Spleen (tissue), 11 donors: ENCODE data around the gene SPTBN5. TPM values are rescaled to one million over a fixed set of nuclear protein-coding genes. Genes with fewer than 3 reads are reported as not detected.
A peak's percentile ranks its signal among the peaks of the same experiment; 100 is the strongest.

Experiments used
- DNase-seq: peaks from one replicate; pipeline ENCODE4 v3.0.0-alpha.2; 2020
- H3K27ac ChIP-seq, 8 donors: fragments of 200-600 bp; sonication (generic) in 7 of 8; 1 replicate in 4 of 8; 2 replicates in 4 of 8; pipeline versions ENCODE4 v1.5.0 to v1.8.0; 2016 to 2021; ENCODE audit warnings: inconsistent platforms in 4 of 8, mild to moderate bottlenecking in 4 of 8, moderate library complexity in 1 of 8
- H3K27me3 ChIP-seq, 7 donors: fragments of 200-600 bp; sonication (generic) in 6 of 7; replicated peaks in 1 of 7; 1 replicate in 4 of 7; 2 replicates in 3 of 7; pipeline versions ENCODE4 v1.5.0 to v1.8.0; 2016 to 2021; ENCODE audit warnings: inconsistent platforms in 3 of 7, mild to moderate bottlenecking in 1 of 7
- H3K36me3 ChIP-seq, 6 donors: fragments of 200-600 bp; sonication (generic) in 5 of 6; 1 replicate in 4 of 6; 2 replicates in 2 of 6; pipeline versions ENCODE4 v1.5.0 to v1.8.0; 2016 to 2021; ENCODE audit warnings: inconsistent platforms in 2 of 6
- H3K4me1 ChIP-seq, 6 donors: fragments of 200-600 bp; sonication (generic) in 5 of 6; 1 replicate in 3 of 6; 2 replicates in 3 of 6; pipeline versions ENCODE4 v1.5.0 to v1.8.0; 2016 to 2021; ENCODE audit warnings: inconsistent platforms in 3 of 6
- H3K4me3 ChIP-seq, 8 donors: fragments of 200-600 bp; sonication (generic) in 7 of 8; 1 replicate in 4 of 8; 2 replicates in 4 of 8; pipeline versions ENCODE4 v1.5.0 to v1.8.0; 2016 to 2021; ENCODE audit warnings: inconsistent platforms in 4 of 8, mild to moderate bottlenecking in 4 of 8, moderate library complexity in 2 of 8
- H3K9me3 ChIP-seq, 8 donors: fragments of 200-600 bp; sonication (generic) in 7 of 8; 1 replicate in 4 of 8; 2 replicates in 4 of 8; pipeline versions ENCODE4 v1.5.0 to v1.8.0; 2016 to 2021; ENCODE audit warnings: inconsistent platforms in 4 of 8
- POLR2A ChIP-seq, 3 donors: fragments of 450-650 bp; IDR thresholded peaks; one replicate each; pipeline ENCODE4 v1.5.1; 2017; ENCODE audit warnings: antibody characterized with exemption in 3 of 3, mild to moderate bottlenecking in 1 of 3
- POLR2AphosphoS5 ChIP-seq, 3 donors: sonication (generic); formaldehyde crosslinking; IDR thresholded peaks; one replicate each; pipeline ENCODE4 v1.5.1; 2017; ENCODE audit warnings: antibody characterized with exemption in 3 of 3
- WGBS, 5 donors: extraction: QIAGEN DNeasy Blood & Tissue Kit in 3 of 5; methylation state at CpG; one replicate each; pipeline versions ENCODE4 v1.1.5 to v1.1.7; 2013 to 2018; 5-methylcytosine and 5-hydroxymethylcytosine counted together
- intact Hi-C: fragments of 100-400 bp; cut with DNase I; formaldehyde crosslinking; loops from one replicate; pipeline ENCODE4 v1.15.0; 2023; ENCODE audit warnings: low total_unique reads
- polyA plus RNA-seq, 3 donors: library from polyadenylated mRNA; stranded (reverse); fragments of 200-250 nt; gene quantifications; one replicate each; pipeline ENCODE4 v1.2.1, GENCODE V29; 2013
- total RNA-seq, 7 donors: library from RNA; depleted of rRNA in 3 of 7; stranded (reverse); fragments of >200 nt in 3 of 7; fragmentation: NEBNext Ultra II Directional in 4 of 7; extraction: Animal tissue kit (Norgen Biotek cat#: 25700) in 4 of 7; gene quantifications; one replicate each; pipeline versions ENCODE4 v1.1.0 to v1.2.1, GENCODE V29; 2016 to 2021
- TF ChIP-seq, protein P1 (sequence below), 11 experiments: fragments of 200-600 bp in 7 of 11; fragments of 450-650 bp in 4 of 11; sonication (generic) in 4 of 11; IDR thresholded peaks in 8 of 11; conservative IDR thresholded peaks in 3 of 11; 1 replicate in 7 of 11; 2 replicates in 4 of 11; pipeline versions ENCODE4 v1.4.0 to v1.8.0; 2016 to 2021; ENCODE audit warnings: antibody characterized with exemption in 11 of 11, inconsistent platforms in 4 of 11, mild to moderate bottlenecking in 1 of 11
- donor health status: healthy with polysubstance abuse.
- donor health status: DM: no; HTN: no; CAD: no; lungs with moderate emphysema.
- donor health status: DM: no; HTN: no; CAD: no.
- donor health status: Bipolar disorder and iron deficiency.
- donor health status: healthy.
- donor health status: DM: no; HTN: no; CAD: no.
- donor health status: DM: yes; HTN: yes; CAD: no.

SPTBN5 gene
- total and polyA plus RNA-seq, 10 donors = 0.19 to 2.0 (median 0.73) TPM

DNA sequence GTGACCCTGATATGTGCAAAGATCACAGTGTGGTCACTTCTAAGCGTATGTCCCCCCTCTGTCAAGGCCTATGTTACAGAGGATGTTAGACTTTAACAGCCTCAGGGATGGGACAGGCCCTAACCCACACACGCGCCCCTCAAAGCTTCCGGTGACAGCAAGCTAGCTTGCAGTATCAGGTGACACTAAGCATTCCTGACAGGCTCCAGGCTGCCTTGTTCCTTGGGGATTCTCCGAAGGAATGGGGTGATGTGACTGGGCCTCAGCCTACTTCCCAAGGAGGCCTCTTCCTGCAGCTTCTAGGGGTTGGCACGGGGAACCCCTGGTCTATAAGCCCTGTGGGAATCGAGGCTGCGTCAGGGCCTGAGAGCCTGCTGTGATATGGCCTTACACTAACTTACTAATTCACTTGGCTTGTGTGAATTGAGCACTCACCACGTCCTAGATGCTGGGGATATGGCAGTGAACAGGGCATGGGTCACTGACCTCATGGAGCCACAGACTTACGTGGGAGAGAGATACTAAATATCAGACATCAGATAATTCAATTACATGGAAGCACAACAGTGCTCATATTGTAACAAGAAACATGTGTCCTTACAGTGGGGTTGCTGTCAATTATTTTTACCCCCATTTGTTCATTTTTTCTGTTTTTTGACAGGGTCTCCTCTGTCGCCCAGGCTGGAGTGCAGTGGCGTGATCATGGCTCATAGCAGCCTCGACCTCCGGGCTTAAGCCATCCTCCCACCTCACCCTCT is 11.4 kb upstream of the SPTBN5 start:
- H3K27me3 ChIP-seq = no peaks in the 10 kb centered on the region
- TF ChIP-seq POLR2AphosphoS5 (IDR thresholded peaks at IDR 0.05) = no peak
- no peak for TF ChIP-seq POLR2A (IDR thresholded peaks at IDR 0.05)
- TF ChIP-seq, protein P1, sequence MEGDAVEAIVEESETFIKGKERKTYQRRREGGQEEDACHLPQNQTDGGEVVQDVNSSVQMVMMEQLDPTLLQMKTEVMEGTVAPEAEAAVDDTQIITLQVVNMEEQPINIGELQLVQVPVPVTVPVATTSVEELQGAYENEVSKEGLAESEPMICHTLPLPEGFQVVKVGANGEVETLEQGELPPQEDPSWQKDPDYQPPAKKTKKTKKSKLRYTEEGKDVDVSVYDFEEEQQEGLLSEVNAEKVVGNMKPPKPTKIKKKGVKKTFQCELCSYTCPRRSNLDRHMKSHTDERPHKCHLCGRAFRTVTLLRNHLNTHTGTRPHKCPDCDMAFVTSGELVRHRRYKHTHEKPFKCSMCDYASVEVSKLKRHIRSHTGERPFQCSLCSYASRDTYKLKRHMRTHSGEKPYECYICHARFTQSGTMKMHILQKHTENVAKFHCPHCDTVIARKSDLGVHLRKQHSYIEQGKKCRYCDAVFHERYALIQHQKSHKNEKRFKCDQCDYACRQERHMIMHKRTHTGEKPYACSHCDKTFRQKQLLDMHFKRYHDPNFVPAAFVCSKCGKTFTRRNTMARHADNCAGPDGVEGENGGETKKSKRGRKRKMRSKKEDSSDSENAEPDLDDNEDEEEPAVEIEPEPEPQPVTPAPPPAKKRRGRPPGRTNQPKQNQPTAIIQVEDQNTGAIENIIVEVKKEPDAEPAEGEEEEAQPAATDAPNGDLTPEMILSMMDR (IDR thresholded peaks at IDR 0.05 in 8 of 11, conservative IDR thresholded peaks at IDR 0.05 in 3 of 11) = no peak
- 91 to 94% (median 93%) methylated on average over 14 of the region's 14 CpGs for WGBS, 5 donors
- intact Hi-C loops = loop anchor here (10.0 kb wide), 2 partner anchors 90 to 300 kb away; no protein-coding TSS in a partner anchor
- no peak overlapping the region for H3K4me3 ChIP-seq
- peaks cover 0 to 15% (median 8%) of the 10 kb centered on the region in 6 donors for H3K4me1 ChIP-seq
- peak; percentile 41 for DNase-seq
- H3K36me3 ChIP-seq = peaks cover 3 to 88% (median 39%) of the 10 kb centered on the region in 6 donors
- peak overlapping the region in 1 of 8 donors; percentile 24 for H3K27ac ChIP-seq
- H3K9me3 ChIP-seq = peaks cover 0 to 14% (median 7%) of the 10 kb centered on the region in 8 donors

DNA sequence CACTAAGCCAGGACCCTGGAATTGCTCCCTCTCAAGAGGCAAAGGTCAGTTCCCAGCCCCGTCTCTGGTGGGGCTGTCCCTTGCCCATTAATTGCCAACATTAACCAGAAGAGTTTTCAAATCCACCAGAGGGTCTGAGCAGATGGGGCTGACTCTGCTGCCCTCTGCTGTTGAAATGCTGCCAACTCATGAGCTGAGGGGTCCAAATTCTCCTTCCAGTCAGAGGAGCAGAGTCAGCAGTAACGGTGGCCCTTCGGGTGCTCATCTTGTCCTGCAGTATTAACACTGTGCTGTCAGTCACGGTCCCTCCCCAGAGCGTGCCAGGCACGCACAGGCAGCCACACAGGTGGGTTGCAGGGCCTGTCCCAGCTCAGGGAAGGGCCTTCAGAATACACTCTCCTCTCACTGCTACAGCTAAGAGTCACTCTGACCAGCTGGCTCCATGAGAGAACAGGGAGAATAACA is 10.7 kb upstream of the SPTBN5 start:
- Histone ChIP-seq H3K27ac (peak overlapping the region in 1 of 8 donors; percentile 24), H3K27me3 (no peaks in the 10 kb centered on the region), H3K36me3 (peaks cover 3 to 88% (median 44%) of the 10 kb centered on the region in 6 donors), H3K9me3 (peaks cover 0 to 14% (median 7%) of the 10 kb centered on the region in 8 donors), H3K4me3 (no peak overlapping the region), H3K4me1 (peaks cover 0 to 15% (median 8%) of the 10 kb centered on the region in 6 donors)
- DNase-seq = peak; percentile 84
- 10 to 25% (median 16%) methylated on average over 6 of the region's 6 CpGs for WGBS, 5 donors
- TF ChIP-seq POLR2AphosphoS5 (IDR thresholded peaks at IDR 0.05) (peak in 2 of 3 donors; percentile 40 to 62), POLR2A (IDR thresholded peaks at IDR 0.05) (no peak)
- TF ChIP-seq, protein P1 (IDR thresholded peaks at IDR 0.05 in 8 of 11, conservative IDR thresholded peaks at IDR 0.05 in 3 of 11) = peak; percentile 77 to 94 (median 88)
- intact Hi-C loops = loop anchor here (5.0 to 10.0 kb wide), 3 partner anchors 90 to 300 kb away; partner anchors contain the start of gene MAPKBP1

DNA sequence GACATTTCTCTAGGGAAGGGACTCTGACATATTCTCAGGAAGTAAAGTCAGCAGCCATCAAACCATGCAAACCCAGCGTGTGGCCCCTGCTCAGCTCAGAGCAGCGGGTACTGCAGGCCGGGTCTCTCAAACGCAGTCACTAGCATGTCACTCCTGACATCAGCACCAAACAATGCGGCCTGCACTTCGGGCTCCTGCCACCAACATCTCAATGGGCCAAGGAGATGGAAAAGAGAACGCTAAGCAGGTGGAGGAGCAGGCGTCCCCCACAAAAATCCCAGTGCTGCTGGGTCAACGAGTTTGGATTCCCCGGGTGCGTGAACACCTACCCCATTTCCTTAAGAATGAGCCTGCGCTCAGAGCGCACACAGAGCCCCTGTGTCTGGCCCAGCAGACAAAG is 9.9 kb upstream of the SPTBN5 start:
- TF ChIP-seq POLR2AphosphoS5 (IDR thresholded peaks at IDR 0.05) (no peak), POLR2A (IDR thresholded peaks at IDR 0.05) (no peak)
- TF ChIP-seq, protein P1 (IDR thresholded peaks at IDR 0.05 in 8 of 11, conservative IDR thresholded peaks at IDR 0.05 in 3 of 11) = no peak
- Histone ChIP-seq H3K27ac (no peak overlapping the region), H3K36me3 (peaks cover 0 to 88% (median 43%) of the 10 kb centered on the region in 6 donors), H3K4me1 (peaks cover 0 to 15% (median 8%) of the 10 kb centered on the region in 6 donors), H3K9me3 (peaks cover 0 to 14% (median 7%) of the 10 kb centered on the region in 8 donors), H3K27me3 (no peaks in the 10 kb centered on the region), H3K4me3 (no peak overlapping the region)
- WGBS, 5 donors = 91 to 95% (median 93%) methylated on average over 13 of the region's 13 CpGs
- no peak for DNase-seq
- intact Hi-C loops = loop anchor here (5.0 to 10.0 kb wide), 3 partner anchors 89 to 299 kb away; partner anchors contain the start of gene MAPKBP1

DNA sequence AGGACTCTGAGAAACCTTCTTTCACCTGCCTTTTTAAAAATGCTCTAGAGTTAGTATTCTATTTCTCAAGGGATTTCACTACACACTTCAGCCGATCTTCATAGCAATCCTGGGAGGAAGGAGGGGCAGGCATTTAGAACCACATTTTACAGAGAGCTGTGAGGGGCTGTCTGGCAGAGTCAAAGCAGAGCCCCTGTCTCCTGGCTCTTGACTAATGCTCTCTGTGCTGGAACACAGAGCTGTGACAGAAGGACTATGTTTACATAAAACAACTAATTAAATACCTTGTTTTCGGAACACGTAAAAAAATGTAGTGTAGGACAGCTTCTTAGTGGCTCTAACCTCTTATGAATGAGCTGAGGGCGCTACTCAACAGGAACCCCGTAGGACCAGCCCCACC is 7.6 kb upstream of the SPTBN5 start:
- WGBS, 5 donors = 88 to 93% (median 89%) methylated on average over 5 of the region's 5 CpGs
- Histone ChIP-seq H3K36me3 (peaks cover 0 to 82% (median 30%) of the 10 kb centered on the region in 6 donors), H3K27ac (no peak overlapping the region), H3K9me3 (peaks cover 0 to 7% (median 3%) of the 10 kb centered on the region in 8 donors), H3K4me1 (peaks cover 0 to 15% (median 8%) of the 10 kb centered on the region in 6 donors), H3K27me3 (no peaks in the 10 kb centered on the region), H3K4me3 (no peak overlapping the region)
- DNase-seq = no peak
- intact Hi-C loops = loop anchor here (5.0 to 10.0 kb wide), 3 partner anchors 87 to 297 kb away; partner anchors contain the start of gene MAPKBP1
- no peak for TF ChIP-seq POLR2A (IDR thresholded peaks at IDR 0.05)
- TF ChIP-seq, protein P1 (IDR thresholded peaks at IDR 0.05 in 8 of 11, conservative IDR thresholded peaks at IDR 0.05 in 3 of 11) = no peak
- no peak for TF ChIP-seq POLR2AphosphoS5 (IDR thresholded peaks at IDR 0.05)
